Dedifferentiated amniotic fluid mesenchymal stem cell (primary cell): Measurements from ENCODE around the gene GSG1.

Experiments
- DNase-seq: peaks from one replicate; pipeline ENCODE4 v3.0.0-alpha.2; 2016; ENCODE audit errors: extremely low spot score

The GSG1 gene

DNA sequence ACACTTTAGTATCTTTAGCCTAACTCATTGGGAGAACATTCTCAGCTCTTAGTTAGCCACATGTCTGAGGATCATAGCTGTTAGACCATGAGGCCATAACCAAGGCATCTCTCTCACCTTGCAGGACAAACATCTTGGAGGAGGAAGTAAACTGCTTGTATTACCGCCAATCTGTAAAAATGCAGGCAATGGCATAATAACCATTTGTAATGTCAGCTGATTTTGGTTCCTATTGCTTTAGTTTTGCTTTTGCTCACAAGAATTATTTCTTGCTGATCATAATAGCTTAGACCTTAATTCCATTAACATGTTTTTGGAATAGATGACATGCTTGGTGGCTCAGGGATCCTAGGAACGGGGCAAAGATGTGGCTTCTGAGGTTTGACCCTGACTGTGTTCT is 16.4 kb upstream of the GSG1 start:
- no peak for DNase-seq

GRCh38 chr12:13117029-13117428 is 13.6 kb upstream of the GSG1 start:
- no peak for DNase-seq

DNA sequence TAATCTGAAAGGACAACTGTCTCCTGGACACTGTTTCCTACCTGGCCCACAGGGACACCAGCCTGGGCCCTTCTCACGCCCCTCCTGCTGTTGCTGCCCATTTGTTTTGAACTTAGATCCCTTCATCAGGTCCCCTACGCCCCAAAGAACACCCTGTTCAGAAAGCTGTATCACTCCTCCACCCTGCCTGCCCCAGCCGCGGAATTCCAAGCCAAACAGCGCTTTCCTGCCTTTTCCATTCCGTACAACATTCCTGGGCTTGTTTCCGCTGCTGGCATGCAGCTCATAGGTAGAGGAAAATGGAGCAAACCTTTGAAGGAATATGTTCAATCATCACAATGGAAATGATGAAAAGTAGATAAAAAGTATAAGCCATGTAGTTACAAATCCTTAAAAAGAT is 12.8 kb upstream of the GSG1 start:
- no peak for DNase-seq

DNA sequence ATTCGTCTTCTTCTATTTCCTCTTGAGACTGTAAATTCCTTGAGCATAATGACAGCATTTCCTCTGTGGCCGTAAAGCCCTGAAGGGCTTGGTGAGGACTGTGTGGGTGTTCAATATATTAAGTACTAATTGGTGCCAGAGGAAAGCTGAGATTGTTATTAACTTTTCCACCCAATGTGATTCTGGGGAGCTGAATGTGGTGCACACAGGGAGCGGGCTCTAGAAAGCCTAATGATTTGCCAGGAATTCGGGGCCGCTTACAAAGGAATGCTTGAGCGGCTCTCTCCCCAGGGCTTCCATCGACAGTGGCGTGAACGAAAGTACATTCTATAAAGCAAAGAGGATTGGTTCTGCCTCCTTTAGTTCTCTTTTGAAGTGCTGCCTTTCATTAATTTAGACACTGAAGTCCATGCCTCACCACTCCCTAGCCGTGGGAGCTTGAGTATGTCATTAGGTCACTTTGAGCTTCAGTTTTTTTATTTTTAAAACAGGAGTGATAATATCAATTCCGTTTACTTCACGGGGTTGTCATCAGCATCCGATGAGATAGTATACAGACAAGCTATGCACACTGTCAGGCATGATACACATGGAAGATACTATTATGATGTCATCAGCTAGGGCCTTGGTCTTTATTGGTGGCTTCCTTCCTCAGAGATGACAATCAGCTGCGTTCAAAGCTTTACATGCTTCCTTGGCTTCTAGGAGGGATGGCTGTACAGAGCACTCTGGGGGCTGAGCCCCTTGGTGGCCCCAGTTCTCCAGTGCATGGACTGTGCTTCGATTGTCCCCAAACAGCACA is 11.0 kb upstream of the GSG1 start:
- DNase-seq = no peak

DNA sequence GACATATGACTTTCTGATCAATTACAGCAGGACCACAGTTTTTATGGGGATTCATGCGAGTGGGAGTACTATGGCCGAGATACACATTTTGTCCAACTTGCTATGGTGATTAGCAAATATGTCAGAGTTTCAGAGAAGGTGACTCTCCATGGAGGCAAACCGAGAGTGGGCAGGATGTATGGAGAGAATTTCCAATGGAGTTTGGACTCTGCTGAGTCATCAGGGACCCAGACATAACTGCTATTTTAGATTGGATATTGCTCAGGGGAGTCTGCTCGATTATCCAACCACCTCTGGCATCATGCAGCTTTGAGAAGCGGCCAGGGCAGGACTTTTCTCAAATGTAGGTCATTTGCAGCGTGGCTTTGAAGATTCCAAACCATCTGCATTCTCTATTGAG is 9.5 kb upstream of the GSG1 start:
- DNase-seq = no peak

GRCh38 chr12:13106666-13107065 is 3.2 kb upstream of the GSG1 start:
- no peak for DNase-seq

GRCh38 chr12:13105781-13106180 is 2.3 kb upstream of the GSG1 start:
- no peak for DNase-seq

- DNase-seq = no peak
Measured at GRCh38 chr12:13104409-13104808, 942 bp upstream of the GSG1 start.

- DNase-seq = no peak
Measured at GRCh38 chr12:13102461-13103195, 839 bp downstream of the GSG1 start.

GRCh38 chr12:13101821-13102375 is 1.6 kb downstream of the GSG1 start:
- DNase-seq = no peak

DNA sequence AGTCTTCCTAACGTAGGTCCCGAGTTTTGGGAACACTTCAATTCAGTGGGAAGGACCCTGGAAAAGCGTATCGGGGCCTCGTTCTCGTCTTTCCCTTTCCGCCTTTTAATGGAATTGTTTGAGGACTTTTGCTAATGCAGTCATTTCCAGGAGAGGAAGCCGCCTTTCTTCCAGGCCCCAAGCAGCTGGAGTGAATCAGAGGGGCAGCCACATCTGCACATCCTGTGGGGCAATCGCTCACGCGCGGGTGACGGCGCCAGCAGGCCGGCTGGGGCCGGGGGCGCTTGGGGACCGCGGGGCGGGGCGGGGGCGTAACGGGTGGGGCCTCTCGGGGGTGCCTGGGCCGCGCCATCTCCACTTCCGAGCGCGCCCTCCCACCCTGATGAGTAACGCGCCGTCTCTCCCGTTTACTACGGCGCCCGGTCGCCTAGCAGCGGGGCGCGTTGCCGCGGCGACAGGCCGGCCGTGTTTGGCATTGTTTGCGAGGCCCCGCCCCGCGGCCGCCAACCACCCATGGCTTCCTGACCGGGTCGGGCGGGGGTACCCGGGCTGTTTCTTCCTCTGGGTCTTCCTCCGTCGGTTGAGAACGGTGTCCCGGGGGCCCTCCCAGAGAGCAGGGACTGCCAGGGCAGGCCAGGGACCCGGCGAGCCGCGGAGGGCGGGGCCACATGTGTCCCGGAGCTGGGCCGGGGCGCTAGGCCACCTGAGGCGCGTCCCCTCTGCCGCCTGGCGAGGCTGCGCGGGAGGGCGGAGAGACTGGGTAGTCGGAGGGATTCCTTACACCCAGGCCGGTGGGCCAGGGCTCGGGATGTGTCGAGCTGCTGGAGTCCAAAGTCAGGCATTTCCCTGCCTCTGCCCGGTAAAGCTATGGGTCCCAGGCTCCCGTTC is 2.3 kb downstream of the GSG1 start:
- DNase-seq = peak; percentile 81

DNA sequence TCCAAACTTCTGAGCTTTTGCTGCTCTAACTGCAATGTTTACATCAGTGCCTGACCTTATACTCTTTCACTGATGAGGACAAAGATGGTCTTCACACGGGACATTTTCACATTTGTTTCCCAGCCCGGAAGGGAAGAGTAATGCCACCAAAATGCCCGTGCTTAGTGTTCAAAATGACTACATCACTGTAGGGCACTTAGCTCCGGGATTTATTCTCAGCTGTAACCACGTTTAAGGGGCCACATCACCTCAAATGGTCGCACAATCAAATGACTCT is 2.9 kb downstream of the GSG1 start:
- DNase-seq = no peak

DNA sequence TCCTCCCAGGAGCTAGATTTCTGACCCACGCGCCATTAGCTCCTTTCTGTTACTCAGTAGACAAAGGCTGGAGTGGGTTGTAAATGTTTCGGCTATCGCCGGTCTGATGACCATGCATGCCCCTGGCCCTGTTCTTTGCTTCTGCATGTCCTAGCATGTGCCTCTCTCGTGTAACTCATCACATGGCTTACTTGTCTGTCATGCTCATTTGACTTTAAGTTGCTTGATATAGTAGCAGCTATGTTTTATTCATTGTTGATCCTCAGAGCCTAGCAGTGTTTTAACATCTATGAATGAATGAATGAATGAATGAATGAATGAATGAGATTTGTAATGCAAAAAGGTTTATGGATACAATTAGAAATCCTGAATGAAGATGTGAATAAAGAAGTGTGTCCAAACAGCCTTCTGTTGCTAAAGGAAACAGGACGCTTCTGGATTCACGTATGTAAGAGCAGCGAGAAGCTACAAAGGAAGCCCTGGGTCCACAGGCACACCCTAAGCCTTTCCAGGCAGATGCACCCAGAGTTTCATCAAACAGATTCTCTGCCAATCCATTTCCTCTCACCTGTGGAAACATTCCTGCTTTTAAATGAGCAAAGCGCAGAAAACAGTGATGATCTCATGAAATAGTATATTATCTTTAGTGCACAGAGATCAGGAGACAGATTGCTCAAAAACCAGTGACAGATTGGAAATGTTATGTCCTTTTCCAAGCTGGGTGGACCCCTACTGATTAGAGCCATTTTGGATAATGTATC is 3.4 kb downstream of the GSG1 start:
- DNase-seq = no peak

- no peak for DNase-seq
Measured at GRCh38 chr12:13099066-13099843, 4.2 kb downstream of the GSG1 start.

DNA sequence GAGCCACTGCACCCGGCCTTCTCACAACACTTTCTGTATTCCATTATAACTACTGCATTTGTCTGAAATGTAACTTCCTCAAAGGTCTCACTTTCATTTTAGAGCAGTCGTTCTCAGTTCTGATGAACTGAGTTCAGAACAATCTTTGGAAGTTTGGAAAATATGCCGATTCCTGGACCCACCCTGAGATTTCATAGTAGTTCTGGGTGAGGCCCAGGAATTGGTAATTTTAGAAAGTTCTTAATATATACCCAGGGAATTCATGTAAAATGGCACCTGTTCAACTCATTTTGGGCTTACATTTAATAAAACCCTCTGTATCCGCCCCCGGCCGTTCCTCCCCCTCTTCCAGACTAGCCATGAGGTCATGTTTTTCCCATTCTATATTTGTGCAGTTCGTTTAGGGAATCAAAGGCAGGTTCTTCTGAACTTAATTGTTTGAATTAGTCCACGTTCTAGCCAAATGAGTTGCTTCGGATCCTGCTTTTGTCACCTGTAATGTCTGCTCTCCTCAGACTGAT is 5.9 kb downstream of the GSG1 start:
- no peak for DNase-seq

- DNase-seq = no peak
Measured at GRCh38 chr12:13095266-13095995, 8.0 kb downstream of the GSG1 start.

DNA sequence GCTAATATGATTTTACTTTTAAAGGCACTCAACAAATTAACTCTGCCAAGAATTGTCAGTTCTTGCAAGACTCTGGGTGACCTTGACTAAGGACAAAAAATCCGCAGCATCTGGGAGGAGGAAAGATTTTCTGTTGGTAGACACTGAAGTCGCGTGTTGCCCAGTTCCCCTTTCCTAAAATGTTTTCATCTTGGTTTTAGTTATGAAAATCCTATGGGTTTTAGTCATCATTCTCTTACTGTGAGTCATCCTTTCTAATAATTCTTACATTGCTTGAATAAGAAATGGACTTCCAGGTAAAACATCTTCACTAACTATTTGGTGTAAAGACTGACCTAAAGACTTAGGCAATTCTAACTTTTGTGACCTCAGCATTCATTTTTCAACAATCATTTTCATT is 9.1 kb downstream of the GSG1 start:
- DNase-seq = peak; percentile 73

DNA sequence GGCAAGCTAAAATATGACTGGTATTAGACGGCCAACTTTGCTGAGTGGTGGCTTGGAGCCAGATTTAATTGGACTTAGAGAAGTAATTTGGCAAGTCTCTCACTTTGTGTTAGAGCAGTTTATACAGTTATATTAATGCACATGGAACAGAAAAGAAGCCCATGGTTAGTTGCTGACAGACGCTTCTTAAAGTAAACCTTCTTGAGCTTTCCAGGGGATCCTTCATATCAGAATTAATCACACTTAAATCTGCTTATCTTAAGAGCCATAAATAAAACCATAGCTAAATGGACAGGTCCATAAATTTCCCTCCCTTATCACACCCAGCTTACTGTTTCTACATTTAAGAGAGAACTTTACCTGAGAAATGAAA is 9.6 kb downstream of the GSG1 start:
- DNase-seq = no peak

GRCh38 chr12:13093191-13093847 is 10.1 kb downstream of the GSG1 start:
- DNase-seq = no peak
